Breast epithelium (tissue), 4 donors: ENCODE data around the gene ALKBH5. TPM values are rescaled to one million over a fixed set of nuclear protein-coding genes. Genes with fewer than 3 reads are reported as not detected.

Source experiments
- DNase-seq, 2 donors: peaks; one replicate each; pipeline ENCODE4 v3.0.0-alpha.2; 2019; ENCODE audit warnings: low spot score in 2 of 2
- H3K27ac ChIP-seq, 2 donors: fragments of 200-600 bp; sonication (generic) in 1 of 2; one replicate each; pipeline ENCODE4 v1.5.1; 2016 to 2019; ENCODE audit warnings: mild to moderate bottlenecking in 1 of 2
- H3K27me3 ChIP-seq, 2 donors: fragments of 200-600 bp; sonication (generic) in 1 of 2; one replicate each; pipeline versions ENCODE4 v1.5.1 to v1.6.0; 2017 to 2019; ENCODE audit warnings: control low read depth in 1 of 2, mild to moderate bottlenecking in 1 of 2
- H3K36me3 ChIP-seq: fragments of 200-600 bp; one replicate; pipeline ENCODE4 v1.5.1; 2019
- H3K4me1 ChIP-seq, 2 donors: fragments of 200-600 bp; sonication (generic); one replicate each; pipeline ENCODE4 v1.5.1; 2016 to 2019; ENCODE audit warnings: control low read depth in 1 of 2
- H3K4me3 ChIP-seq, 3 donors: fragments of 200-600 bp; sonication (generic); 1 replicate in 2 of 3; 2 replicates in 1 of 3; pipeline ENCODE4 v1.5.1; 2016 to 2019; ENCODE audit warnings: mild to moderate bottlenecking in 3 of 3, moderate library complexity in 2 of 3
- H3K9me3 ChIP-seq, 2 donors: fragments of 200-600 bp; sonication (generic) in 1 of 2; one replicate each; pipeline ENCODE4 v1.5.1; 2016 to 2019; ENCODE audit warnings: control low read depth in 1 of 2
- CTCF ChIP-seq, 3 donors: fragments of 450-650 bp; IDR thresholded peaks; one replicate each; pipeline ENCODE4 v1.5.1; 2016 to 2017; ENCODE audit warnings: antibody characterized with exemption in 3 of 3, mild to moderate bottlenecking in 3 of 3, moderate library complexity in 3 of 3
- POLR2A ChIP-seq: fragments of 450-650 bp; IDR thresholded peaks from one replicate; pipeline ENCODE4 v1.6.1; 2016; ENCODE audit warnings: antibody characterized with exemption, mild to moderate bottlenecking, moderate library complexity
- POLR2AphosphoS5 ChIP-seq, 3 donors: sonication (generic); formaldehyde crosslinking; IDR thresholded peaks; one replicate each; pipeline ENCODE4 v1.6.1; 2017; ENCODE audit warnings: antibody characterized with exemption in 3 of 3
- intact Hi-C: fragments of 100-400 bp; cut with DNase I; formaldehyde crosslinking; loops from one replicate; pipeline ENCODE4 v1.15.1; 2023; ENCODE audit warnings: low total_unique reads
- total RNA-seq, 3 donors: library from RNA; depleted of rRNA; stranded (reverse); fragments of >200 nt; gene quantifications; one replicate each; pipeline ENCODE4 v1.1.0, GENCODE V29; 2016

ALKBH5 gene
- total RNA-seq, 3 donors from 2014 or later, result 80.0 to 90.0 (median 82.3) TPM

- H3K4me3 ChIP-seq, result no peak overlapping the region
- H3K9me3 ChIP-seq, result no peaks in the 10 kb centered on the region
- no peaks in the 10 kb centered on the region for H3K36me3 ChIP-seq
- no peak for DNase-seq
- no peaks in the 10 kb centered on the region for H3K27me3 ChIP-seq
- TF ChIP-seq CTCF (IDR thresholded peaks at IDR 0.05) (no peak), POLR2AphosphoS5 (IDR thresholded peaks at IDR 0.05) (no peak), POLR2A (no peak)
- no peaks in the 10 kb centered on the region for H3K4me1 ChIP-seq
- H3K27ac ChIP-seq, result no peak overlapping the region
- intact Hi-C loops, result no loop called here
Measured at GRCh38 chr17:18144261-18144660, 39.4 kb upstream of the ALKBH5 start.

GRCh38 chr17:18144855-18145254, 38.8 kb upstream of the ALKBH5 start:
- H3K36me3 ChIP-seq, result no peaks in the 10 kb centered on the region
- no peaks in the 10 kb centered on the region for H3K4me1 ChIP-seq
- no peaks in the 10 kb centered on the region for H3K9me3 ChIP-seq
- no peak for DNase-seq
- intact Hi-C loops, result no loop called here
- no peak overlapping the region for H3K4me3 ChIP-seq
- TF ChIP-seq CTCF (IDR thresholded peaks at IDR 0.05) (no peak), POLR2AphosphoS5 (IDR thresholded peaks at IDR 0.05) (no peak), POLR2A (no peak)
- H3K27me3 ChIP-seq, result no peaks in the 10 kb centered on the region
- H3K27ac ChIP-seq, result no peak overlapping the region

DNA sequence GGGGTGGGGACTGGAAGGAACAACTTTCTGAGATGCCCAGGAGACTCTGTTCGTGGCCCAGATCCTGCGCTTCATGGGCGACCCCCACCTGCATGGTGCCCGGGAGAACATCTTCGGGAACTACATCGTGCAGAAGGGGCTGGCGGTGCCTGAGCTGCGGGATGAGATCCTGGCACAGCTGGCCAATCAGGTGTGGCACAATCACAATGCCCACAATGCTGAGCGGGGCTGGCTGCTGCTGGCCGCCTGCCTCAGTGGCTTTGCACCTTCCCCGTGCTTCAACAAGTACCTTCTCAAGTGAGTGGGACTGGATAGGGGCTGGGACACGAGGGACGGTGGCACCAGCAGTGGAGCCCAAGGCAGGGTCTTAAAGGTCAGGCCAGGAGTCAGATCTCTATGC, 37.8 kb upstream of the ALKBH5 start:
- H3K36me3 ChIP-seq, result no peaks in the 10 kb centered on the region
- no peaks in the 10 kb centered on the region for H3K9me3 ChIP-seq
- intact Hi-C loops, result no loop called here
- H3K27me3 ChIP-seq, result no peaks in the 10 kb centered on the region
- no peak overlapping the region for H3K27ac ChIP-seq
- no peak for TF ChIP-seq CTCF (IDR thresholded peaks at IDR 0.05)
- TF ChIP-seq POLR2AphosphoS5 (IDR thresholded peaks at IDR 0.05), result no peak
- TF ChIP-seq POLR2A, result no peak
- no peak overlapping the region for H3K4me3 ChIP-seq
- no peaks in the 10 kb centered on the region for H3K4me1 ChIP-seq
- no peak for DNase-seq

GRCh38 chr17:18146259-18146658, 37.4 kb upstream of the ALKBH5 start:
- Histone ChIP-seq H3K27ac (no peak overlapping the region), H3K36me3 (no peaks in the 10 kb centered on the region), H3K9me3 (no peaks in the 10 kb centered on the region), H3K27me3 (no peaks in the 10 kb centered on the region), H3K4me1 (no peaks in the 10 kb centered on the region), H3K4me3 (no peak overlapping the region)
- no peak for DNase-seq
- intact Hi-C loops, result no loop called here
- TF ChIP-seq POLR2AphosphoS5 (IDR thresholded peaks at IDR 0.05) (no peak), POLR2A (no peak), CTCF (IDR thresholded peaks at IDR 0.05) (no peak)

DNA sequence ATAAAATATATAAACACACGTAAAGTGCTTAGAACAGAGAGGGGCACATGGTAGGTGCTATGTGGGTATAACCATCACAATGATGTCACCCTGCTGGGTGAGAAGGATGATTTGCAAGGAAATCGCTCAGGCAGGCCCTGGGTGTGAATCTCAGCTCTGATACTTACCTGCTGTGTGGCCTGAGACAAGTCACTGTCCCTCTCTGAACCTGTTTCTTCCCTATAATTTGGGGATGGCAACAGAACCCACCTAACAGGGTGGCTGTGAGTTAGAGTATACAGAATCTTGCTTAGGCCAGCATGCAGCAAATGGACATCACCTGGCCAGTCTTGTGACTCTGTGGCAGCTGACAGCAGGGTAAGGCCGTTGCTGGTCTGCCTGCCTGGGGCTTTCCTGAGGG, 36.6 kb upstream of the ALKBH5 start:
- intact Hi-C loops, result no loop called here
- Histone ChIP-seq H3K9me3 (no peaks in the 10 kb centered on the region), H3K36me3 (no peaks in the 10 kb centered on the region), H3K27ac (no peak overlapping the region), H3K27me3 (no peaks in the 10 kb centered on the region), H3K4me3 (no peak overlapping the region), H3K4me1 (no peaks in the 10 kb centered on the region)
- no peak for DNase-seq
- no peak for TF ChIP-seq POLR2A
- TF ChIP-seq CTCF (IDR thresholded peaks at IDR 0.05), result no peak
- TF ChIP-seq POLR2AphosphoS5 (IDR thresholded peaks at IDR 0.05), result no peak
